SK-N-SH (cell line): Measurements from ENCODE around the gene TRAF2. TPM values are rescaled to one million over a fixed set of nuclear protein-coding genes. Genes with fewer than 3 reads are reported as not detected.

Experiments
- CTCF ChIA-PET: fragments of 300-600, 350-600 bp; formaldehyde crosslinking; extraction: SDS; loops from one replicate; lab custom pipeline; 2021; lab: Yijun Ruan, JAX
- POLR2A ChIA-PET: fragments of 350-600 bp; sonication (Branson Sonifier 250); formaldehyde crosslinking; extraction: SDS; loops from one replicate; lab custom pipeline; 2020; ENCODE audit warnings: antibody characterized with exemption, inconsistent platforms; lab: Yijun Ruan, JAX
- DNase-seq: peaks from one replicate; pipeline ENCODE4 v3.0.0; 2012
- H2AFZ ChIP-seq: fragments of 200-600 bp; sonication (generic); 2 replicates; pipeline ENCODE4 v1.8.1; 2016; ENCODE audit warnings: antibody characterized with exemption, mild to moderate bottlenecking, low read depth
- H3F3A ChIP-seq: fragments of 200-600 bp; sonication (generic); replicated peaks from 2 replicates; pipeline ENCODE3; 2016; ENCODE audit warnings: antibody characterized with exemption, mild to moderate bottlenecking; ENCODE audit not compliant: insufficient read depth
- H3K27ac ChIP-seq, 2 experiments: fragments of 200-500 bp in 1 of 2; fragments of 200-600 bp in 1 of 2; sonication (Bioruptor generic) in 1 of 2; sonication (generic), shearing (Covaris generic) in 1 of 2; 2 replicates each; pipeline versions ENCODE4 v1.5.1 to v1.6.1; 2014 to 2016; ENCODE audit warnings: low read depth in 2 of 2, inconsistent platforms in 1 of 2, low read length in 1 of 2, mild to moderate bottlenecking in 1 of 2, mixed read lengths in 1 of 2
- H3K27me3 ChIP-seq: fragments of 200-600 bp; sonication (generic), shearing (Covaris generic); 2 replicates; pipeline ENCODE4 v1.6.1; 2016; ENCODE audit warnings: mixed run types; ENCODE audit not compliant: insufficient read depth
- H3K36me3 ChIP-seq, 2 experiments: fragments of 200-500 bp in 1 of 2; fragments of 200-600 bp in 1 of 2; sonication (Bioruptor generic) in 1 of 2; sonication (generic) in 1 of 2; replicated peaks in 1 of 2; 2 replicates each; pipeline versions ENCODE3 to v1.5.1; 2014 to 2016; ENCODE audit warnings: low read length in 1 of 2, mild to moderate bottlenecking in 1 of 2; ENCODE audit not compliant: insufficient read depth in 2 of 2, control insufficient read depth in 1 of 2
- H3K4me1 ChIP-seq, 2 experiments: fragments of 200-500 bp in 1 of 2; fragments of 200-600 bp in 1 of 2; sonication (Bioruptor generic) in 1 of 2; sonication (generic), shearing (Covaris generic) in 1 of 2; 2 replicates each; pipeline versions ENCODE4 v1.5.1 to v1.6.1; 2014 to 2016; ENCODE audit warnings: low read depth in 1 of 2, low read length in 1 of 2, mixed run types in 1 of 2; ENCODE audit not compliant: insufficient read depth in 2 of 2, control insufficient read depth in 1 of 2
- H3K4me2 ChIP-seq: fragments of 200-600 bp; sonication (generic), shearing (Covaris generic); 2 replicates; pipeline ENCODE4 v1.6.1; 2017; ENCODE audit warnings: mixed run types
- H3K4me3 ChIP-seq, 2 experiments: fragments of 200-500 bp in 1 of 2; fragments of 200-600 bp in 1 of 2; sonication (Bioruptor generic) in 1 of 2; sonication (generic), shearing (Covaris generic) in 1 of 2; 2 replicates each; pipeline versions ENCODE4 v1.5.1 to v1.8.1; 2014 to 2016; ENCODE audit warnings: low read depth in 2 of 2, inconsistent platforms in 1 of 2, low read length in 1 of 2, mild to moderate bottlenecking in 1 of 2, mixed read lengths in 1 of 2, moderate library complexity in 1 of 2
- H3K79me2 ChIP-seq: fragments of 200-600 bp; sonication (generic); 2 replicates; pipeline ENCODE4 v1.8.1; 2017; ENCODE audit warnings: mild to moderate bottlenecking; ENCODE audit not compliant: insufficient read depth
- H3K9ac ChIP-seq: fragments of 200-600 bp; sonication (generic); 2 replicates; pipeline ENCODE4 v1.6.1; 2017; ENCODE audit warnings: mixed run types
- H3K9me2 ChIP-seq: fragments of 200-600 bp; sonication (generic); 2 replicates; pipeline ENCODE4 v1.6.1; 2017; ENCODE audit warnings: mixed run types
- H3K9me3 ChIP-seq: fragments of 200-600 bp; sonication (generic); 2 replicates; pipeline ENCODE4 v1.6.1; 2017; ENCODE audit warnings: mixed run types, mild to moderate bottlenecking, moderate library complexity
- H4K20me1 ChIP-seq: fragments of 200-600 bp; sonication (generic); 2 replicates; pipeline ENCODE4 v1.6.1; 2017; ENCODE audit warnings: mild to moderate bottlenecking, mixed run types; ENCODE audit not compliant: insufficient read depth
- CHD2 ChIP-seq: fragments of 150-350 bp; IDR thresholded peaks from 2 replicates; pipeline ENCODE4 v1.6.1; 2018; ENCODE audit warnings: low read length; ENCODE audit not compliant: partially characterized antibody
- CTCF ChIP-seq: fragments of 200-600 bp; sonication (generic); IDR thresholded peaks from 2 replicates; pipeline ENCODE4 v1.6.1; 2017; ENCODE audit warnings: antibody characterized with exemption, mild to moderate bottlenecking, moderate library complexity
- ELF1 ChIP-seq: IDR thresholded peaks from 2 replicates; pipeline ENCODE4 v1.4.0; 2012
- MAX ChIP-seq: IDR thresholded peaks from 2 replicates; pipeline ENCODE4 v1.4.0; 2012; ENCODE audit warnings: low read depth
- MXI1 ChIP-seq: IDR thresholded peaks from 2 replicates; pipeline ENCODE4 v1.6.1; 2012; ENCODE audit warnings: mild to moderate bottlenecking, low read depth, low read length, improper control_type of control experiment
- NFIC ChIP-seq: IDR thresholded peaks from 2 replicates; pipeline ENCODE4 v1.4.0; 2012; ENCODE audit warnings: borderline replicate concordance
- POLR2AphosphoS5 ChIP-seq: IDR thresholded peaks from 2 replicates; pipeline ENCODE4 v1.6.1; 2012; ENCODE audit warnings: low read depth, low read length
- RAD21 ChIP-seq: IDR thresholded peaks from 2 replicates; pipeline ENCODE4 v1.6.1; 2012; ENCODE audit warnings: mild to moderate bottlenecking, low read length
- RFX5 ChIP-seq: IDR thresholded peaks from 2 replicates; pipeline ENCODE4 v1.6.1; 2012; ENCODE audit warnings: mild to moderate bottlenecking, improper control_type of control experiment, low read length
- SIN3A ChIP-seq: IDR thresholded peaks from 2 replicates; pipeline ENCODE4 v1.6.1; 2012; ENCODE audit warnings: low read depth, mild to moderate bottlenecking, low read length, moderate library complexity, borderline replicate concordance
- SMC3 ChIP-seq: IDR thresholded peaks from 2 replicates; pipeline ENCODE4 v1.6.1; 2012; ENCODE audit warnings: low read depth, low read length, improper control_type of control experiment
- TEAD4 ChIP-seq: IDR thresholded peaks from 2 replicates; pipeline ENCODE4 v1.4.0; 2012; ENCODE audit warnings: mild to moderate bottlenecking, borderline replicate concordance; ENCODE audit not compliant: insufficient read depth
- YY1 ChIP-seq: IDR thresholded peaks from 2 replicates; pipeline ENCODE4 v1.4.0; 2012; ENCODE audit warnings: low read depth, mild to moderate bottlenecking
- ZBTB33 ChIP-seq: IDR thresholded peaks from 2 replicates; pipeline ENCODE4 v1.4.0; 2012; ENCODE audit warnings: low read depth, borderline replicate concordance
- WGBS: methylation state at CpG from one replicate; pipeline ENCODE4 v1.1.6; 2017; ENCODE audit warnings: low lambda C conversion rate; 5-methylcytosine and 5-hydroxymethylcytosine counted together
- polyA plus RNA-seq, 3 experiments: library from polyadenylated mRNA; depleted of rRNA; stranded (reverse); fragments of >200 nt; gene quantifications; 2 replicates each; pipeline ENCODE4 v1.2.3, GENCODE V29; 2012
- TF ChIP-seq, protein P1 (sequence below): fragments of 150-350 bp; IDR thresholded peaks from 2 replicates; pipeline ENCODE4 v1.6.1; 2016; ENCODE audit warnings: mild to moderate bottlenecking, low read depth, low read length
- TF ChIP-seq, protein P2 (sequence below): IDR thresholded peaks from 2 replicates; pipeline ENCODE4 v1.6.1; 2012; ENCODE audit warnings: mild to moderate bottlenecking, low read depth, low read length, moderate library complexity

Gene TRAF2
- polyA plus RNA-seq, 1 of the 3 experiments (the other 2 are of a cell fraction) = 15.4 TPM

DNA sequence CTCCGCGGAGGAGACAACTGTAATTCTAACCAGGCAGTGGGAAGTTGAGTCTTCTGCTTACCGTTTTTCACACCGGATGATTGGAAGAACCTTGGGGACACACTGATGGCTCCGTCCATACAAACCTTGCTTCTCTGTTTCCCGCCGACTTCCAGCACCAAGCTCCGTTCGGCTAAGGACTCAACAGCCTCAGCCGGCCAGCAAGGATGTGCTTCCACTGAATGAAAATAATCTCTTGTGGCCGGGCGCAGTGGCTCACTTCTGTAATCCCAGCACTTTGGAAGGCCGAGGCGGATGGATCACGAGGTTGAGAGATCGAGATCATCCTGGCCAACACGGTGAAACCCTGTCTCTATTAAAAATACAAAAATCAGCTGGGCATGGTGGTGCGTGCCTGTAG is 18.4 kb upstream of the TRAF2 start:
- WGBS = 96% methylated on average over 18 of the region's 18 CpGs
- CTCF ChIA-PET = interaction anchor here (0.7 kb wide), 1 partner anchor 15 kb away, joined by 3 read pairs; no protein-coding TSS in a partner anchor

GRCh38 chr9:136868644-136869043 is 17.7 kb upstream of the TRAF2 start:
- no peaks in the 10 kb centered on the region for H3K27me3 ChIP-seq
- no peaks in the 10 kb centered on the region for H3F3A ChIP-seq
- CTCF ChIA-PET = interaction anchor here (0.7 kb wide), 1 partner anchor 14 kb away, joined by 3 read pairs; no protein-coding TSS in a partner anchor
- WGBS = 92% methylated on average over 10 of the region's 11 CpGs
- H3K36me3 ChIP-seq = peaks cover 5 to 14% of the 10 kb centered on the region in 2 experiments
- H3K9ac ChIP-seq = no peak overlapping the region
- DNase-seq = no peak
- no peaks in the 10 kb centered on the region for H4K20me1 ChIP-seq
- peaks cover 37% of the 10 kb centered on the region for H3K79me2 ChIP-seq
- no peaks in the 10 kb centered on the region for H3K9me2 ChIP-seq
- no peak overlapping the region for H3K27ac ChIP-seq
- 0 out of 2 replicates have a peak, but pooled peaks cover 3% of the 10 kb centered on the region for H3K9me3 ChIP-seq
- no peak overlapping the region for H3K4me3 ChIP-seq
- H3K4me2 ChIP-seq = no peak overlapping the region
- no peak overlapping the region for H2AFZ ChIP-seq
- POLR2A ChIA-PET = interaction anchor here (1.4 kb wide), 1 partner anchor 18 kb away, joined by 3 read pairs; the partner anchor contains the start of gene TRAF2
- H3K4me1 ChIP-seq = peaks cover 6 to 9% of the 10 kb centered on the region in 2 experiments; a peak in 1 of 4 replicates
- TF ChIP-seq MAX (no peak), RFX5 (no peak), RAD21 (no peak), ELF1 (no peak), ZBTB33 (no peak), SMC3 (no peak), POLR2AphosphoS5 (no peak), YY1 (no peak), TEAD4 (no peak), CHD2 (no peak)
- TF ChIP-seq, protein P1, sequence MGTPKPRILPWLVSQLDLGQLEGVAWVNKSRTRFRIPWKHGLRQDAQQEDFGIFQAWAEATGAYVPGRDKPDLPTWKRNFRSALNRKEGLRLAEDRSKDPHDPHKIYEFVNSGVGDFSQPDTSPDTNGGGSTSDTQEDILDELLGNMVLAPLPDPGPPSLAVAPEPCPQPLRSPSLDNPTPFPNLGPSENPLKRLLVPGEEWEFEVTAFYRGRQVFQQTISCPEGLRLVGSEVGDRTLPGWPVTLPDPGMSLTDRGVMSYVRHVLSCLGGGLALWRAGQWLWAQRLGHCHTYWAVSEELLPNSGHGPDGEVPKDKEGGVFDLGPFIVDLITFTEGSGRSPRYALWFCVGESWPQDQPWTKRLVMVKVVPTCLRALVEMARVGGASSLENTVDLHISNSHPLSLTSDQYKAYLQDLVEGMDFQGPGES = no peak
- TF ChIP-seq, protein P2, sequence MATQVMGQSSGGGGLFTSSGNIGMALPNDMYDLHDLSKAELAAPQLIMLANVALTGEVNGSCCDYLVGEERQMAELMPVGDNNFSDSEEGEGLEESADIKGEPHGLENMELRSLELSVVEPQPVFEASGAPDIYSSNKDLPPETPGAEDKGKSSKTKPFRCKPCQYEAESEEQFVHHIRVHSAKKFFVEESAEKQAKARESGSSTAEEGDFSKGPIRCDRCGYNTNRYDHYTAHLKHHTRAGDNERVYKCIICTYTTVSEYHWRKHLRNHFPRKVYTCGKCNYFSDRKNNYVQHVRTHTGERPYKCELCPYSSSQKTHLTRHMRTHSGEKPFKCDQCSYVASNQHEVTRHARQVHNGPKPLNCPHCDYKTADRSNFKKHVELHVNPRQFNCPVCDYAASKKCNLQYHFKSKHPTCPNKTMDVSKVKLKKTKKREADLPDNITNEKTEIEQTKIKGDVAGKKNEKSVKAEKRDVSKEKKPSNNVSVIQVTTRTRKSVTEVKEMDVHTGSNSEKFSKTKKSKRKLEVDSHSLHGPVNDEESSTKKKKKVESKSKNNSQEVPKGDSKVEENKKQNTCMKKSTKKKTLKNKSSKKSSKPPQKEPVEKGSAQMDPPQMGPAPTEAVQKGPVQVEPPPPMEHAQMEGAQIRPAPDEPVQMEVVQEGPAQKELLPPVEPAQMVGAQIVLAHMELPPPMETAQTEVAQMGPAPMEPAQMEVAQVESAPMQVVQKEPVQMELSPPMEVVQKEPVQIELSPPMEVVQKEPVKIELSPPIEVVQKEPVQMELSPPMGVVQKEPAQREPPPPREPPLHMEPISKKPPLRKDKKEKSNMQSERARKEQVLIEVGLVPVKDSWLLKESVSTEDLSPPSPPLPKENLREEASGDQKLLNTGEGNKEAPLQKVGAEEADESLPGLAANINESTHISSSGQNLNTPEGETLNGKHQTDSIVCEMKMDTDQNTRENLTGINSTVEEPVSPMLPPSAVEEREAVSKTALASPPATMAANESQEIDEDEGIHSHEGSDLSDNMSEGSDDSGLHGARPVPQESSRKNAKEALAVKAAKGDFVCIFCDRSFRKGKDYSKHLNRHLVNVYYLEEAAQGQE = no peak

More for the DNA sequence above, 18.4 kb upstream of the TRAF2 start:
- Histone ChIP-seq H4K20me1 (no peaks in the 10 kb centered on the region), H3K27me3 (no peaks in the 10 kb centered on the region), H3K4me3 (no peak overlapping the region)
- no peak for TF ChIP-seq CTCF
- TF ChIP-seq NFIC = no peak
- TF ChIP-seq MXI1 = no peak
- TF ChIP-seq RAD21 = no peak
- no peak for TF ChIP-seq RFX5
- TF ChIP-seq SIN3A = no peak
- TF ChIP-seq, all 33 proteins: peak for 0
- Histone ChIP-seq H3K4me2 (no peak overlapping the region), H3K9ac (no peak overlapping the region), H3K9me3 (0 out of 2 replicates have a peak, but pooled peaks cover 3% of the 10 kb centered on the region), H3K79me2 (peaks cover 43% of the 10 kb centered on the region), H3K4me1 (peaks cover 6 to 9% of the 10 kb centered on the region in 2 experiments; a peak in 1 of 4 replicates), H3K36me3 (peaks cover 12 to 19% of the 10 kb centered on the region in 2 experiments), H3F3A (no peaks in the 10 kb centered on the region), H3K27ac (no peak overlapping the region), H3K9me2 (no peaks in the 10 kb centered on the region), H2AFZ (no peak overlapping the region)
- DNase-seq = no peak
- POLR2A ChIA-PET = interaction anchor here (1.4 kb wide), 1 partner anchor 19 kb away, joined by 3 read pairs; the partner anchor contains the start of gene TRAF2
